ENCODE data around the gene SEPHS2.
"Not testable (repeated sequence)": the region's sequence is repeated elsewhere in the genome, so short reads cannot be mapped to it uniquely, and the experiment has no call there.

Gene SEPHS2, protein sequence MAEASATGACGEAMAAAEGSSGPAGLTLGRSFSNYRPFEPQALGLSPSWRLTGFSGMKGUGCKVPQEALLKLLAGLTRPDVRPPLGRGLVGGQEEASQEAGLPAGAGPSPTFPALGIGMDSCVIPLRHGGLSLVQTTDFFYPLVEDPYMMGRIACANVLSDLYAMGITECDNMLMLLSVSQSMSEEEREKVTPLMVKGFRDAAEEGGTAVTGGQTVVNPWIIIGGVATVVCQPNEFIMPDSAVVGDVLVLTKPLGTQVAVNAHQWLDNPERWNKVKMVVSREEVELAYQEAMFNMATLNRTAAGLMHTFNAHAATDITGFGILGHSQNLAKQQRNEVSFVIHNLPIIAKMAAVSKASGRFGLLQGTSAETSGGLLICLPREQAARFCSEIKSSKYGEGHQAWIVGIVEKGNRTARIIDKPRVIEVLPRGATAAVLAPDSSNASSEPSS

DNA sequence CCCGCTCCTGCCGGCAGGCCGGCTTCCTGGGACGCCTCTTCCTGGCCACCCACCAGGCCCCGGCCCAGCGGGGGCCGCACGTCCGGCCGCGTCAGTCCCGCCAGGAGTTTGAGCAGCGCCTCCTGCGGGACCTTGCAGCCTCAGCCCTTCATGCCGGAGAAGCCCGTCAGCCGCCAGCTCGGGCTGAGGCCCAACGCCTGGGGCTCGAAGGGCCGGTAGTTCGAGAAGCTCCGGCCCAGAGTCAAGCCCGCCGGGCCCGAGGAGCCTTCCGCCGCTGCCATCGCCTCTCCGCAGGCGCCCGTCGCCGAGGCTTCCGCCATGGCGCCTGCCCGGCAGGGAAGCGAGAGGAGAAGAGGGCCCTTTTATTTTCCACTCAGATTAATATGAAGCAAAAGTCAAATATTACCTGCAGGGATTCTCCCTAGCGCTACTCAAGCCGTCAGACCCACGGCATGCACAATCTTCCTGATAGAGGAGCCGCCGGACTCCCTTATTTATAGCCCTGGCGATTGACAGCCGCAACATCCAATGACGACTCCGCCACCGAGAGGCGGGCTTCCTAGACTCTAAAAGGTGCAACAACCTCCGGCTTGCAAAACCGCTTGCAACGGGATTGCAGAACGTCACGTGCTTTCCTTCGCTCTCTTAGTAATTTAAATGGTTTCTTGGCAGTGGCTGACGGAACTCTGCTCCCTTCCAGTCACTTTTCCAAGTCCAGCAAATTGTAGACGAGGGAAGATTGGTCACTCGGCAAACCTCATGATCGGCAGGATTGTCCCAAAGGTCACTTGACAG is at the start of gene SEPHS2:
TSS of gene SEPHS2 (minus strand) at position 467 of the 795 bp plus-strand sequence. CDS start at position 320, 147 bp downstream.
- peak; percentile 97 for DNase-seq

DNA sequence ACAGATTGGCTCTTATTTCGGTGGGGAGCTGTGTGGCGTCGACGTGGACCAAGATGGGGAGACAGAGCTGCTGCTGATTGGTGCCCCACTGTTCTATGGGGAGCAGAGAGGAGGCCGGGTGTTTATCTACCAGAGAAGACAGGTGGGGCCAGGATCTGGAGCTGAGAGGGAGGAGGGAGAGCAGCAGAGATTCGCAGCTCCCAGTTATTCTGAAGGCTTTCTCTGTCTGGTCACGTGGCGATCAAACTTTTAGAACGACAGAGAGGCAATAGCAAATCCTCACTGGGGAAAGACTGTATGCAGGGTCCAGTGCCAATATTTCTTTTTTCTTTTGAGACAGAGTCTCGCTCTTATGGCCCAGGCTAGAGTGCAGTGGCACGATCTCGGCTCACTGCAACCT is 49.0 kb upstream of the SEPHS2 start:
- DNase-seq: no peak

DNA sequence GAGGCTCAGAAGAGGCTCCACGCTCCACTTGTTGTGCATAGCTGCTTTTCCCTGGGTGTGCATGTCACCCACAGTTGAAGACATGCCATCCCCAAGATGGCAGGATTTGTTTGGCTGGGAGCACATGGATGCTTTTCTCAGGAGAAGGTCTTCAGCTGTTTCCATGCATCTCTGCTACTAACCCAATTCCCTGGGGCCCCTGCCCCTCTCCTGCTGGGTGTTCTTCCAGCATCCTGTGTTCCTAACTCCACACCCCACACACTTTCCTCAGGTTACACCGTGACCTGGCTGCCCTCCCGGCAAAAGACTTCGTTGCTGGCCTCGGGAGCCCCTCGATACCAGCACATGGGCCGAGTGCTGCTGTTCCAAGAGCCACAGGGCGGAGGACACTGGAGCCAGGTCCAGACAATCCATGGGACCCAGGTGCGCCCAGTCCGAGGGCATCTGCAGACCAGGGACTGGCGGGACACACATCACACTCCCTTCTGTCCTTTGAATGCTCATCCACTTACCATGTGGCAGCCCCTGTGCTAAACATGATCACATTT is 48.3 kb upstream of the SEPHS2 start:
- DNase-seq: no peak

DNA sequence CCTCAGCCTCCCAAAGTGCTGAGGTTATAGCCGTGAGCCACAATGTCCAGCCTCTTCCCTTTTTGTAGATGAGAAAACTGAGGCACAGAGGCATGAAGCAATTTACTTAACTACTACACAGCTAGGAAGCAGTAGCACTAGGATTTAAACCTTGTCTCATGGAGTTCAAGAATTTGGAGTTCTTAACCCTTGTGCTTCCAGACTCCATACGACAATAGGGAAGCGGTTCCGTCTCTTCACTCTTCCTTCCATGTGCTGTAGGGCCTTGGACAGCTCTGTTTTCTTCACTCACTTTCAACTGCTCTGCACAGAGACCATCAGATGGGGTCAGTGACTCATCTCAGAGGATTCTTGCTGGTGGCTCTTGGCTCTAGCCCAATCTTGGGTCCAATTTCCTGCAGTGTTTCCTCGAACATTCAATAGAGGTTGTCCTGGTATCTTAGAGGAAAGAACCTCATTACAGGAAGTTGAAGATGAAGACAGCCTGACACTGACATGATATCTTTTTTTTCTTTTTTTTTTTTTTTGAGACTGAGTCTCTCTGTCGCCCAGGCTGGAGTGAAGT is 46.2 kb upstream of the SEPHS2 start:
- no peak for DNase-seq

DNA sequence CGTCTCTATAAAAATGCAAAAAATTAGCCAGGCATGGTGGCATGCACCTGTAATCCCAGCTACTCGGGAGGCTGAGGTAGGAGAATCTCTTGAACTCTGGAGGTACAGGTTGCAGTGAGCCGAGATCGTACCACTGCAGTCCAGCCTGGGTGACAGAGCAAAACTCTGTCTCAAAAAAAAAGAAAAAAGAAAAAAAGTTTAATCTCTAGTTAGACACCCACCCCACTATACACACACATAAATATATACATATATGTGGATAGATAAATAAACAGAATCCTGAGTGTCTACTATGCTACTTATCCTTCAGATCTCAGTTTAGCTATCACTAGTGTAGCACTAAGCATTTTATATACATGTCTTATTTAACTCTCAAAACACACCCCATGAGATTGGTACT is 45.6 kb upstream of the SEPHS2 start:
- DNase-seq: no peak

DNA sequence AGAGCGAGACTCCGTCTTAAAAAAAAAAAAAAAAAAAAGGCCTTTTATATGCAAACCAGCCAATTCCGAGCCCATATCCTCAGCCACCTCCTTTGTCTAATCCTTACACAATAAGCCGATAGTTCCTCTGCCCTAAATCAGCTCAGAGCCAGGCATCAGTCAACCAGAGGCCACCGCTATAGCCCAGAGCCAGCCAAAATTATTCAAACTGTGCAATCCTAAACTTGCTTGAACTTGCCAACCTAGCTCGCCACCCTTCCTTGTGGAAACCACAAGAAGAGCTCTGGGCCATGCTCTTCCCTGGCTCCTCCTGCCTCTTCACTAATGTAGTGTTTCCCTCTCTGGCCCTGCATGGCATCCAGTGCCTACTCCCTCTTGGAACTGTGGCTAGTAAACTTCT is 44.5 kb upstream of the SEPHS2 start:
- no peak for DNase-seq

DNA sequence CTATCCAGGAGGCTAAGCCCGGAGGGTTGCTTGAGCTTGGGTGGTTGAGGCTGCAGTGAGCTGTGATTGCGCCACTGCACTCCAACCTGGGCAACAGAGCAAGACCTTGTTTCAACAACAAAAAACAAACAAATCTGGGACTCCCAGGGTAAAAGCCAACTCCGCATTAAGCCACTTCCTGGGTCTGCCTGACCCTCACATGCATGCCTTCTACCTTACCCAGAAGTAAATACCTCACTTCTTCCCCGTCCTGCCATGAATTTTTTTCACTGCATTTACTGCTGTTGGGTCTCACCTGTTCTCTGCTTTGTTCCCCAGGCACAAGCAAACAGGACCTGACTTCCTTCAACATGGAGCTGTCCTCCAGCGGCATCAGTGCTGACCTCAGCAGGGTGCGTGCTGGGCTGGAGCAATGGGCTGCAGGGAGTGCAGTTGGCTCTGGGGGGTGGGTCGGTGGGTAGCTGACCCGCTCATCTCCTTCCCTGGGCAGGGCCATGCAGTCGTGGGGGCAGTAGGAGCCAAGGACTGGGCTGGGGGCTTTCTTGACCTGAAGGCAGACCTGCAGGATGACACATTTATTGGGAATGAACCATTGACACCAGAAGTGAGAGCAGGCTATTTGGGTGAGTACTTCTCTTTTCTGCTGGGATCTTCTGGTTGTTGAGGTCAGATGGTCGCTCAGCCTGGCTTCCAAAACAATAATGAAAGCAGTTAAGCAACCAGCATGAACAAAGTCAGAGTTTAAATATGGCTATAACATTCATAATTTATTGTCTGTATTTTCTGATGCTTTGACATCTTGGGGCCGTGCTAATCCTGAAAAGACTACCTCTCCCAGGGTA is 43.3 kb upstream of the SEPHS2 start:
- no peak for DNase-seq

DNA sequence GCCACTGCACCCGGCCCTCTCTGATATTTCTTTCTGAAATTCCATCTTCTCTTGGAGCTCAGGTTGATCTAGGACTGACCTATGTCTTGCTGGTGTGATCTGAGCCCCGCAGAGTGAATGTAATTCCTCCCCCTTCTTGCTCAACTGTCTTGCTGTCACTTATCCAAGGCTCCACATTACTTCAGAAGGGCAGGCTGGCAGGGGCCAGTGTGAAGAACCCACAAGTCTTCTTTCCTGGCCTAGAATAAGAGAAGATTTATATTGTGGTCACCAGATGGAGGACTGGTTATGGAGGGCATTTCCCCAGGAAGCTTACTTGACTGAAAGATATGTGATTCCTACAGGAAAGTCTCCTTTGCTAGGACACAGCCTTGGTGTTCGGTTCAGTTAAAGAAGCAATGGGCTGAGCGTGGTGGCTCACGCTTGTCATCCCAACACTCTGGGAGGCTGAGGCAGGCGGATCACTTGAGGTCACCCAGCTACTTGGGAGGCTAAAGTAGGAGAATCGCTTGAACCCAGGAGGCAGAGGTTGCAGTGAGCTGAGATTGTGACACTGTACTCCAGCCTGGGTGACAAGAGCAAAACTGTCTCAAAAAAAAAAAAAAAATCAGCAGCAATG is 40.3 kb upstream of the SEPHS2 start:
- no peak for DNase-seq

DNA sequence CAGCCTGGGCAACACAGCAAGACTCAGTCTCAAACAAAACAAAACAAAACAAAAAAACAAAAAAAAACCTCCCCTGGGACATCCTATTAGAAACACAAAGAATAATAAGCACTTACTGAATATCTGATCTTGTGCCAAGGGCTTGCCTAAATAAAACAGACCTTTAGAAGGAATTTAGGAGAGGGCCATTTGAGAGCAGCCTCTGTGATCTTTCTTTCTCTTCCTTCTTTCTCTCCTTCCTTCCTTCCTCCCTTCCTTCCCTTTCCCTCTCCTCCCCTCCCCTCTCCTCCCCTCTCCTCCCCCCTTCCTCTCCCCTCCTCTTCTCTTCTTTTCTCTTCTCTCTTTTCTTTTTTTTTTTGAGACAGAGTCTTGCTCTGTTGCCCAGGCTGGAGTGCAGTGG is 39.2 kb upstream of the SEPHS2 start:
- no peak for DNase-seq

DNA sequence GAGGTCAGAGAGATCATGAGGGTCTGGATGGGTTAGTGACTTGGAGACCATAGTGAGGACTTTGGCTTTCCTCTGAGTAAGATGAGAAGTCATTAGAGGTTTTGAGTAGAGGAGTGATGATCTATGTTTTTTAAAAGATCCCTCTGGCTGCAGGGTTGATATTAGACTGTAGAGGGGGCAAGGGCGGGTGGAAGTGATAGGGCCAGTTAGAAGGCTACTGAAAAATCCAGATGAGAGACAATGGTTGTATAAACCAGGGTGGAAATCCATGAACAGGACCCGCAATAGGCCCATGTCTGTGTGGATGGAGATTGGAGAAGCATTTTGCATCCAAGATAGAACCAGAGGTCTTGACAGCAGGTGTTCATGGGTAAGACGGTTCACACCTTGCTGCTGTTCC is 36.7 kb upstream of the SEPHS2 start:
- no peak for DNase-seq

DNA sequence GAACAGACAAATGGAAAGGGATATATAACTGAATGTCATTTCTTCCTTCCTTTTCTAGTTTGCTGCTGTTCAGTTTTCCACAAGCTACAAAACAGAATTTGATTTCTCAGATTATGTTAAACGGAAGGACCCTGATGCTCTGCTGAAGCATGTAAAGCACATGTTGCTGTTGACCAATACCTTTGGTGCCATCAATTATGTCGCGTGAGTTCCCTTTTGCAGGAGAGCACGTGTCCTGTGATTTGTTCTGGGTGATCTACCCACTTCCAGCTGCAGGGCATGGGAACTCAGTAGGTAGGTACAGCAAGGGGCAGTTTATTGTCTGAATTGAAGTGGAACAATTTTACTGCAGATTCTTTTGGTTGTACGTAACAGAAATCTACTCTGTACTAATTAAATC is 35.7 kb upstream of the SEPHS2 start:
- no peak for DNase-seq

DNA sequence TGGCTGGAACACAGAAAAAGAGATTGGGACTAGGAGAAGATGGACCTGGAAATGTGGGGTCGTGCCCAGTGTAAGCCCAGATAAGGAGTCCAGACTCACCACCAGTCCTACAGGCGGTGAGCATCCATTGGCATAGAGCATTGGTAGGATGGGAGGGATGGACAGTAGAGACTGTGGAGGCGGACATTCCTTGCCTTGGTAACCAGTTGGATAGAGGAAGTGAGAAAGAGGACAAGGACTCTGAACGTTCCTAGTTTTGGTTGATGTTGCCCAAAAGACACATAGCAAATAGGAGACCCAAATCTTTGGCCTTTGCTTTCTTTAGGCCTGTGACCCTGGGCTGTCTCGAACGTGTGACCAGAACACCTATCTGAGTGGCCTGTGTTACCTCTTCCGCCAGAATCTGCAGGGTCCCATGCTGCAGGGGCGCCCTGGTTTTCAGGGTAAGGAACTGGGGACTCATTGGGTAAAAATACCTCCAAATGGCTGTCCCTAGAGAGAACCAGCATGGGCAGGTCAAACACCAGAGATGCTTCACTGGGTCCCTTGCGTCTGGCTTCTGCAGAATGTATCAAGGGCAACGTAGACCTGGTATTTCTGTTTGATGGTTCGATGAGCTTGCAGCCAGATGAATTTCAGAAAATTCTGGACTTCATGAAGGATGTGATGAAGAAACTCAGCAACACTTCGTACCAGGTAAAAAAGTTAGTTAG is 33.2 kb upstream of the SEPHS2 start:
- no peak for DNase-seq

DNA sequence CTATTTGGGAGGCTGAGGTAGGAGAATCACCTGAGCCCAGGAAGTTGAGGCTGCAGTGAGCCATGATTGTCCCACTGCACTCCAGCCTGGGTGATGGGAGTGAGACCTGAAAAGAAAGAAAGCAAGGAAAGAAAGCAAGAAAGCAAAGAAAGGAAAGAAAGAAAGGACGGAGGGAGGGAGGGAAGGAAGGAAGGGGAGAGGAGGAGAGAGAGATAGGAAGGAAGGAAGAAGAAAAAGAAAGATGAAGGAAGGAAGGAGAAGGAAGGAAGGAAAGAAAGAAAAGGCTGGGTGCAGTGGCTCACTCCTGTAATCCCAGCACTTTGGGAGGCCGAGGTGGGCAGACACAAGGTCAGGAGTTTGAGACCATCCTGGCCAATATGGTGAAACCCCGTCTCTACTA is 32.1 kb upstream of the SEPHS2 start:
- not testable (repeated sequence) for DNase-seq

DNA sequence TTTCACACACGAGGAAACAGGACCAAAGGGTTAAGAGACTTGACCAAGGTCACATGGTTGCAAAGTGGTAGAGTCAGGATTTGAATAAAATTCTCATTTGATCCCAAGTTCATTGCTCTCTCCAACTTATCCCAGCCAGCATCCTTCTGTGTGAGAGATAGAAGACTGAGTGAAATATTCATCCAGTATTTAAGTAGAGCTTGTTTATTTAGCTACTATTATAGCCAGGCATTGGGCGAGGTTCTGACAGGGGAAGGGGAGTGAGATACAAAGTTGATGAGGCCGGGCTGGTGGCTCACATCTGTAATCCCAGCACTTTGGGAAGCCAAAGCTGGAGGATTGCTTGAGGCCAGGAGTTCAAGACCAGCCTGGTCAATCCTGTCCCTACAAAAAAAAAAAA is 31.3 kb upstream of the SEPHS2 start:
- no peak for DNase-seq

DNA sequence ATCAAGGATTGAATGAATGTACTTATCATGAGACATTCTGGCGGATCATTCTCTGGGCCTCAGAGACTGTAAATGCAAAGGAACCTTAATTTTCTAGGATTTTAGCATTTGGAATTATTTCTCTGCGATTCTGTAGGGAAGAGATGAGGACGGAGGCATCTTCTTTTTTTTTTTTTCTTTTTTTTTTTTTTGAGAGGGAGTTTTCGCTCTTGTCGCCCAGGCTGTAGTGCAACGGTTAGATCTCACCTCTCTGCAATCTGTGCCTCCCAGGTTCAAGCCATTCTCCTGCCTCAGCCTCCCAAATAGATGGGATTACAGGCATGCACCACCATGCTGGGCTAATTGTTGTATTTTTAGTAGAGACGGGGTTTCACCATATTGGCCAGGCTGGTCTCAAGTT is 29.0 kb upstream of the SEPHS2 start:
- no peak for DNase-seq

DNA sequence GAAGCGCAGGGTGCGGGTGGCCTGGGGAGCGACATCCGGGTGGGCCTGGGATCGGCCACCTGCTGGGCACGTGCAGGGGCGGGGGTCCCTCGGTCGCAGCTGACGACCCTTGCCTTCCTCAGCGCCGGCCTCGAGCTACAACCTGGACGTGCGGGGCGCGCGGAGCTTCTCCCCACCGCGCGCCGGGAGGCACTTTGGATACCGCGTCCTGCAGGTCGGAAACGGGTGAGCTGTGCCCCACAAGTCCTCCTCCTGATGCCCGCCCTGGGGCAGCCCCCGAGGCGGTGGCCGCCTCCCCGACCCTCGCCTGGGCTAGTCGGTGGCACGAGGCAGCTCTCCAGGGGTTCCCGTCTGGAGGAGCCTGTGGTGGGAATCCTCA is 28.4 kb upstream of the SEPHS2 start:
- no peak for DNase-seq

DNA sequence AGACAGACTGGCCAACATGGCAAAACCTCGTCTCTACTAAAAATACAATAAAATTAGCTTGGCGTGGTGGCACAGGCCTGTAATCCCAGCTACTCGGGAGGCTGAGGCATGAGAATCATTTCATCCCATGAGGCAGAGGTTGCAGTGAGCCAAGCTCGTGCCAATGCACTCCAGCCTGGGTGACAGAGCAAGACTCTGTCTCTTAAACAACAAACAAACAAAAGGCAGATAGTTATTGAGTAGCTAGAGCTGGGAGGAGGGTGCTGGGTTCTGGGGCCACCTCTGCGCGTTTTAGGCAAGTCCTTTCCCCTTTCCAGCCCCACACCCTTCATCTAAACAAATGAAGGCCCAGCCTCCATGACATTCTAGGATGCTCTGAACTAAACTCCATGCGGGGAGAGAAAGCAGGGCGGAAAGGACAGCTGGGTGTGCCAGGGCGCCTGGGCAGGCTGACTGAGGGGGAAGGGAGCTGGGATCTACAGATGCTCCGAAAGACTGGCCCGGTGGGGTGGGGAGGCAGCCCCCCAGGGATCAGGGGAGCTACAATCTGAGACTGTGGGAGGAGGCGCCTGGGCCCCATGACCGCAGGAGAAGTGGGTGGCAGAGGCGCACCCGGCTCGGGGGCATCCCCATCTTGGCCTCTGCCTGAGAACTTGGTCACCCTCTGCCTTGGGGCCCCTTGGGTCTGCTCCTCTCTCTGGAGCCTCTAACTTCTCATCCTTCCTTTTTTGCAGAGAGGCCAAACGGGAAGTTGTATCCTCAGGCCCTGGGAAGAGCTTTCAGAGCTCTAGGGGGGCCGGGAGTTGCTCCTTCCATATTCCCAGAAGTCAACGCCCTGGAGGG is 27.8 kb upstream of the SEPHS2 start:
- DNase-seq: peak; percentile 67

DNA sequence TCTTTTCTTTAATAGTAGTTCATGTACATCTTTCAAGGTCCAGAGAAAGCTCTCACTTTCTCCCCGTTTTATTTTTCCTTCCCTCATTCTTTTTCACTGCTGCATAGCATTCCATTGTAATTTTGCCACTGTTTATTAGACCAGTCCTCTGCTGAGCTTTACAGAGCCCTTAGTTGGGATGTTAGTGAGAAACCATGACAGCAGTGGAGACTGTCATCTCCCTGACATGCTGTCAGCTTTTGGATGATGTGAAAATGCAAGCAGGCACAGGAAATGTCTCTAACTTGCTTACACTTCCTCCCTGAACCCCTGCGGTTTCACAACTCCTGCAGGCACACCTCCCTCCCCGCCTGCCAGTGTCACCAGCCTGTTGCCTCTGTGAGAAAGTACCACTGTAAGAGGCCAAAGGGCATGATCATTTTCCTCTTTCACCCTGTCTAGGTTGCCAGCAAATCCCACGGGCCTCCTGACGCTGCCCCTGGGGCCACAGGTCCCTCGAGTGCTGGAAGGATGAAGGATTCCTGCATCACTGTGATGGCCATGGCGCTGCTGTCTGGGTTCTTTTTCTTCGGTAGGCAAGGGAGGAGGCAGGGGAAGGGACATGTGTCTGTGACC is 26.8 kb upstream of the SEPHS2 start, which contains the start of gene ITGAL:
TSS of gene ITGAL (plus strand) at position 415 of the 615 bp plus-strand sequence. CDS start at position 511, 96 bp downstream.
- DNase-seq: peak; percentile 88

DNA sequence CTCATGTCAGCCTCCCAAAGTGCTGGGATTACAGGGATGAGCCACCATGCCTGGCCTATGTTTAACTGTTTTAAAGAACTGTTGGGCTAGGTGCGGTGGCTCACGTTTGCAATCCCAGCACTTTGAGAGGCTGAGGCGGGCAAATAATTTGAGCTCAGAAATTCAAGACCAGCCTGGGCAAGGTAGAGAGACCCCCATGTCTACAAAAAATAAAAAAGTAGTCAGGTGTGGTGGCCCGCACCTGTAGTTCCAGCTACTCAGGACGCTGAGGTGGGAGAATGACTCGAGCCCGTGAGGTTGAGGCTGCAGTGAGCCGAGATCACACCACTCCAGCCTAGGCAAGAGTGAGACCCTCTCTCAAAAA is 24.9 kb upstream of the SEPHS2 start:
- no peak for DNase-seq

DNA sequence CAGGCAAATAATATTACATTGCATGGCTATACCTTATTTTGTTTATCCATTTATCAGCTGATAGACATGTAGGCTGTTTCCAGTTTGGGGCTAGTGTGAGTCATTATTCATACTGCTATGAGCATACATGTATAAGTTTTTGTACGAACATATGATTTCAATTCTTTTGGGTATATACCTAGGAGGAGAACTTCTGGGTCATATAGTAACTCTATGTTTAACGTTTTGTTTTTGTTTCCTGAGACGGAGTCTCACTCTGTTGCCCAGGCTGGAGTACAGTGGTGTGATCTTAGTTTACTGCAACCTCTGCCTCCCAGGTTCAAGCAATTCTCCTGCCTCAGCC is 24.5 kb upstream of the SEPHS2 start:
- DNase-seq: no peak
